Astrocyte (in vitro differentiated cells and primary cell): ENCODE results near the gene LGALS3.

Source experiments
- EZH2 ChIP-seq: IDR thresholded peaks from 2 replicates; pipeline ENCODE4 v1.6.1; 2012; ENCODE audit warnings: mild to moderate bottlenecking, low read length, inconsistent platforms; ENCODE audit not compliant: insufficient read depth
- TF ChIP-seq, protein P1 (sequence below): IDR thresholded peaks from 2 replicates; pipeline ENCODE4 v1.5.1; 2011; ENCODE audit warnings: low read depth, mild to moderate bottlenecking, inconsistent platforms, low read length, moderate library complexity; ENCODE audit not compliant: insufficient read depth

DNA sequence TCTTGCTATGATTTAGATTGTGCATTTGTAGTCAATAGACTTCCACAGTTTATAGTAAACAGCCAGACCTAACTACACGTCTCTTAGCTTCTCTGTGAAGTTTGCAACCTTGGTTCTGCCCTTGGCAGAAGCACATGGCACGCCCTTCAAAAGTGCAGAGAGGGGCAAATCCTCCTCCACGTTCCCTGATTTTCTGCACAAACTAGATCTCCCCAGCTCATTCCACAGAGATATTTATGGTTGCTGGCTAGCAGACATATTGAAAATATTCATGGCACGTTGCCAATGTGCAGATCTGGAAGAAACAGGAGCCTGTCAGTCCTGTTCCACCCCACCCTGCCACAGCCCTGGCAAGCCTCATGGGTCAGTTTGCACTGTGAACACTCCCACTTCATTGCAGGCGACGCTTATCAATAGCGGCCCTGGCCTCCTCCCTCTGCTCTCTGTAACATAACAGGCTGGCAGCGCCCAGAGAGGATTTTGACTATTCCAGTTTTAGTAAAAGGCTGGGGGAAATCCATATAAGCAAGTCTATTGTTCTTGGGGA is 6.5 kb upstream of the LGALS3 start:
- TF ChIP-seq, protein P1, sequence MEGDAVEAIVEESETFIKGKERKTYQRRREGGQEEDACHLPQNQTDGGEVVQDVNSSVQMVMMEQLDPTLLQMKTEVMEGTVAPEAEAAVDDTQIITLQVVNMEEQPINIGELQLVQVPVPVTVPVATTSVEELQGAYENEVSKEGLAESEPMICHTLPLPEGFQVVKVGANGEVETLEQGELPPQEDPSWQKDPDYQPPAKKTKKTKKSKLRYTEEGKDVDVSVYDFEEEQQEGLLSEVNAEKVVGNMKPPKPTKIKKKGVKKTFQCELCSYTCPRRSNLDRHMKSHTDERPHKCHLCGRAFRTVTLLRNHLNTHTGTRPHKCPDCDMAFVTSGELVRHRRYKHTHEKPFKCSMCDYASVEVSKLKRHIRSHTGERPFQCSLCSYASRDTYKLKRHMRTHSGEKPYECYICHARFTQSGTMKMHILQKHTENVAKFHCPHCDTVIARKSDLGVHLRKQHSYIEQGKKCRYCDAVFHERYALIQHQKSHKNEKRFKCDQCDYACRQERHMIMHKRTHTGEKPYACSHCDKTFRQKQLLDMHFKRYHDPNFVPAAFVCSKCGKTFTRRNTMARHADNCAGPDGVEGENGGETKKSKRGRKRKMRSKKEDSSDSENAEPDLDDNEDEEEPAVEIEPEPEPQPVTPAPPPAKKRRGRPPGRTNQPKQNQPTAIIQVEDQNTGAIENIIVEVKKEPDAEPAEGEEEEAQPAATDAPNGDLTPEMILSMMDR = no peak
- no peak for TF ChIP-seq EZH2
